Bronchial epithelial cell (primary cell): ENCODE results near the gene STAC2. TPM values are rescaled to one million over a fixed set of nuclear protein-coding genes. Genes with fewer than 3 reads are reported as not detected.

Experiments used
- DNase-seq: peaks from one replicate; pipeline ENCODE4 v3.0.0-alpha.2; 2010; ENCODE audit warnings: low read depth
- FAIRE-seq: peaks from 2 replicates; lab custom pipeline; 2011; peaks lifted over from hg19 to GRCh38; lab: Jason Lieb, UNC
- H3K27me3 ChIP-seq: 2 replicates; pipeline ENCODE4 v1.5.1; 2011; ENCODE audit warnings: low read length; ENCODE audit not compliant: control insufficient read depth, insufficient read depth
- H3K36me3 ChIP-seq: 2 replicates; pipeline ENCODE4 v1.5.1; 2011; ENCODE audit warnings: low read length; ENCODE audit not compliant: control insufficient read depth, insufficient read depth
- H3K4me3 ChIP-seq: 2 replicates; pipeline ENCODE4 v1.5.1; 2011; ENCODE audit warnings: mild to moderate bottlenecking, low read depth, low read length, control low read depth
- total RNA-seq: library from RNA; depleted of rRNA; stranded (reverse); fragments of >200 nt; gene quantifications from 2 replicates; pipeline ENCODE4 v1.2.1, GENCODE V29; 2014
- TF ChIP-seq, protein P1 (sequence below): IDR thresholded peaks from 2 replicates; pipeline ENCODE4 v1.5.1; 2011; ENCODE audit warnings: mild to moderate bottlenecking, moderate library complexity, low read length, control low read depth, inconsistent platforms; ENCODE audit not compliant: insufficient read depth, severe bottlenecking

Gene STAC2
- total RNA-seq, 1 donor from 2014 or later = not detected

DNA sequence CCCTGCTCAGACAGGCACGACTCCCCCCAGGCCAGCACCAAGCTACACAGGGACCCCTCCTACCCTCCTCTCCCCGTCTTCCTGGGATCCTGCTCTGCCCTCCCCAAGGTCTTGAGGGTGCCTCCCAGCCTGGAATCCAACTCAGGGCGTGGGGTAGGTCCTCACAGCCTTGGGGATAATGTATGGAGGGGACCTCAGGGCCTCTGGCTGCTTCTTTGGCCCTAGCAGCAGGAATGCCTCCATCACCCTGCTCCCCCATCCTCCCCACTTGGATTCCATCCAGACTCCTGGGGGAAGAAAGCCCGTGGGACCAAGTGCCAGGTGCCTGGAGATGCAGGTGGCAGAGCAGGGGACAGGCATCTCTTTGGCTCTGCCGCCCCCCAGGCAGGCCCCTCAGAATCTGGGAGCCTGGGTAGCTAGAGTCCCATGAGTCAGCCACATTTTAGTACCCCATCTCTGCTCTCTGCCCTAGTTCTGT, 10.7 kb upstream of the STAC2 start:
- no peak for FAIRE-seq
- TF ChIP-seq, protein P1, sequence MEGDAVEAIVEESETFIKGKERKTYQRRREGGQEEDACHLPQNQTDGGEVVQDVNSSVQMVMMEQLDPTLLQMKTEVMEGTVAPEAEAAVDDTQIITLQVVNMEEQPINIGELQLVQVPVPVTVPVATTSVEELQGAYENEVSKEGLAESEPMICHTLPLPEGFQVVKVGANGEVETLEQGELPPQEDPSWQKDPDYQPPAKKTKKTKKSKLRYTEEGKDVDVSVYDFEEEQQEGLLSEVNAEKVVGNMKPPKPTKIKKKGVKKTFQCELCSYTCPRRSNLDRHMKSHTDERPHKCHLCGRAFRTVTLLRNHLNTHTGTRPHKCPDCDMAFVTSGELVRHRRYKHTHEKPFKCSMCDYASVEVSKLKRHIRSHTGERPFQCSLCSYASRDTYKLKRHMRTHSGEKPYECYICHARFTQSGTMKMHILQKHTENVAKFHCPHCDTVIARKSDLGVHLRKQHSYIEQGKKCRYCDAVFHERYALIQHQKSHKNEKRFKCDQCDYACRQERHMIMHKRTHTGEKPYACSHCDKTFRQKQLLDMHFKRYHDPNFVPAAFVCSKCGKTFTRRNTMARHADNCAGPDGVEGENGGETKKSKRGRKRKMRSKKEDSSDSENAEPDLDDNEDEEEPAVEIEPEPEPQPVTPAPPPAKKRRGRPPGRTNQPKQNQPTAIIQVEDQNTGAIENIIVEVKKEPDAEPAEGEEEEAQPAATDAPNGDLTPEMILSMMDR = no peak
- Histone ChIP-seq H3K27me3 (peaks cover 2% of the 10 kb centered on the region), H3K36me3 (no peaks in the 10 kb centered on the region), H3K4me3 (no peak overlapping the region)
- no peak for DNase-seq

DNA sequence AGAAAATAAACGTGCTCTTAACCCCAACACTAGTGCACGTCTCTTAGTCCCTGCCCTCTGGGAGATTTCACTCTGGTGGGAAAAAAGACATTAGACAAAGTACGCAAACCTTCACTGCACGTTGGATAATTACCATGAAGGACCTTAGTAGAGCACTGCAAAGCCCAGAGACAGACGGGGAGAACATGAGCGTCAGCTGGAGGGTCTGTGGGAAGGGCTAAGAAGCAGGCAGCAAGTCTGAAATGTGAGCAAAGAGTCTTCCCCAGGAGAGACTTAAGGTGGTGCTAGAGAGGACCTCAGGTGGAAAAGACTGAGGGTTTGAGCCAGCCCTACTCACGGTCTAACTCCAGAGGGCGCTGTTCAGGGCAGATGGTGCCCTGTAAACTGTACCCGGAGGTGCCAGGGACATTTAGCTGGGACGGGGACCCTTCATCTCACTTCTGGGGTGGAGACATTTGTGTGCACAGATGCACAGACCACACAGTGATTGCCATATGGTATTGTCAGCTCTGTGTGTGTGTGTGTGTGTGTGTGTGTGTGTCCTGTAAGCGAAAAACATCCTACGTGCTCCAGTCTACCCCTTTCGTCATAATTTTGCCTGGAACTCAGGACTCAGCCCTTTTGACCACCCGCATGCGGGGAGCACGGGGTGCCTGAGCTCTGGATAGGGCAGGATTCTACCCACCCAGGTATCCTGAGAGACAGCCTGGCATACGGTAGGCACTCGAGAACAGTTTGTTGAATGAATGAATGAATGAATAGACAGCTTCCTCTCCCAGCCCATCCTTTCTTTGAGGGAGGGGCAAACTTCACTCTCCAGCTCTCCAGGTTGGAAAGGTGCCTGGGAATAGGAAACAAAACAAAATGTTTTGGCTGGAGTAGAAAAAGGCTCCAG, 10.1 kb upstream of the STAC2 start:
- Histone ChIP-seq H3K36me3 (no peaks in the 10 kb centered on the region), H3K27me3 (peaks cover 3% of the 10 kb centered on the region), H3K4me3 (no peak overlapping the region)
- FAIRE-seq (no peak), DNase-seq (peak; percentile 57)
- TF ChIP-seq, protein P1 = peak; percentile 86

DNA sequence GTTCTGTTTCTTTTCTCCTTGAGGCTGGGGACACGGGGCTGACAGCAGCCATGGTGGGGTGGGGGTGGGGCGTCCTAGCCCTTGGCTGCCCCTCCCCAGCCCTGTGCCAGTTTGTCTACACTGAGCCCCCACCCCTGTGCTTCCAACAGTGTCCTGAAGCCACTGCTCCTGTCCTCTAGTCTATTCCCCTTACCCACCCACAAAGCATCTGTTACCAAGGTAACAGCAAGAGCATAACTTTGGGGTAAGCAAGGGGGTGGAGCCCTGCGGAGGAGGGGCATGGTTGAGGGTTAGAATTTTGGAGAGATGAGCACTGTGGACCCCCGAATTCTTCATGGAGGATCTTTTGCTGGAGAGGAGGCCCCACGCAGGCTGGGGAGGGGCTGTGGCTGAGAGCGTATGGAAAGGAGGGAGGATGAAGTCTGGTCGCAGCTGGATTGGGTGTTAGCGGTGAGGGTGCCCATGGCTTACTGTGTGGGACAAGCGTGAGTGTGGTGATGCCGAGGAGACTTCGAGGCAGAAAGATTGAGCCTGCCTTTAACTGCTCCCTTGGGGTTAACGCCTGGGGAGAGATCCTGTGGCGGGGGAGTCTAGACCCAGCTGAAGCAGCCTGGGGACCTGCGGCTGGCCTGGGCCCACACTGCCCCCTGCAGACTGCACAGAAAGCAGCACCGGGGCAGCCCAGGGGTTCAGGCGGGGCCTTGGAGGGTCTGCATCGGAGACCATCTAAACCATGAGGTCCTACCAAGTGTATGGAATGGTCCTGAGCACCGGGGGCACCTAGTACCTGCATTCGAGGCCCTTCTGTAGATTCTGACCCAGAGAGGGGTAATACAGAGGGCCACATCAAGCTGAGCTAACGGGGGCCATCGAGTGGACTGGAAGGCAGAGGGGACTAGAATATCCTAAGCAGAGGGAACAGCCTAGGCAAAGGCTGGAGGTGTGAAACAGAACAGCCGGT, 6.1 kb upstream of the STAC2 start:
- TF ChIP-seq, protein P1 = peak; percentile 87
- DNase-seq = no peak
- no peak for FAIRE-seq
- Histone ChIP-seq H3K27me3 (peaks cover 6% of the 10 kb centered on the region), H3K4me3 (no peak overlapping the region), H3K36me3 (no peaks in the 10 kb centered on the region)

DNA sequence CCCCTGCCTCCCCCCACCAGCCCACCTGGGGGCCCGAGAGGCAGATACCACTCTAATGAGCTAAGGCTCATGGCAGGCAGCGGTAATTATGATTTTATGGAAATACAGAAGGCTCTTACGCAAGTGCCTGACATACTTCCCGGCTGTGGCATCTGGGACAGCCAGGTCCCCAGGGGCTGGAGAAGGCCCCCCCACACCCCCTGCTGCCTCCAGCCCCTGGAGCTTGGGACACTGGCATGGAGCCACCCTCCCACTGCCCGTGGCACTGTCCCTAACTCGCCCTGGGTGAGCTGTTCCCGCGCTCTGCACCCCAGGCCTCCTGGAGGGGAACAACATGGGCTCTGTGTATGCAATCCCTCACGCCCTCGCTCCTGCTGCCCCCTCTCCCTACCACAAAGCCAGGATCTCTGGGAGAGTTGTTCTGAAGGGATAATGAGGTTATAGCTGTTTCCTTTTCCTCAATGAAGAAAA, 5.4 kb upstream of the STAC2 start:
- FAIRE-seq (no peak), DNase-seq (no peak)
- H3K27me3 ChIP-seq = peaks cover 13% of the 10 kb centered on the region
- no peak overlapping the region for H3K4me3 ChIP-seq
- TF ChIP-seq, protein P1 = no peak
- H3K36me3 ChIP-seq = no peaks in the 10 kb centered on the region

DNA sequence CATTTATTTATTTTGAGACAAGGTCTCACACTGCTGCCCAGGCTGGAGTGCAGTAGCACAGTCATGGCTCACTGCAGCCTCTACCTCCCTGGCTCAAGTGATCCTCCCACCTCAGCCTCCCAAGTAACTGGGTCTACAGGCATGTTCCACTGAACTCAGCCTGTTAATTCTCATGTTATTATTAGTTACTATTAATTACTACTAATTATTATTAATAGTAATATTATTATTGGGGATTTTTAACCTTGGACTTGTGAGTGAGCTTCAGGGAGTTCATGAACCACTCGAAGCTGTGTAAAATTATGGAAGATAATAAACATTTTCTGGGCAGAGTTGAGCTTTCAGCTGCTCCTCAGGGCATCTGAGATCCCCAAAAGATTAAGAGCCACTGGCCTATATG, 4.6 kb upstream of the STAC2 start:
- Histone ChIP-seq H3K4me3 (no peak overlapping the region), H3K36me3 (no peaks in the 10 kb centered on the region), H3K27me3 (peaks cover 19% of the 10 kb centered on the region)
- FAIRE-seq (no peak), DNase-seq (no peak)
- TF ChIP-seq, protein P1 = no peak
